ENCODE measurements around the gene RPS10. TPM values are rescaled to one million over a fixed set of nuclear protein-coding genes. Genes with fewer than 3 reads are reported as not detected.
"Not testable (repeated sequence)": the region's sequence is repeated elsewhere in the genome, so short reads cannot be mapped to it uniquely, and the experiment has no call there.

RPS10 gene
- total RNA-seq, 1 experiment from 2014 or later = 2,978 TPM

- no peak for DNase-seq (ENCODE audit: low spot score)
- in situ Hi-C loops (cut with HindIII; ENCODE audit: low sequenced_read_pairs) = loop anchor here (25.0 kb wide), 1 partner anchor 194 kb away; no protein-coding TSS in a partner anchor
Observed at GRCh38 chr6:34381081-34381480, 44.8 kb downstream of the RPS10 start.

- in situ Hi-C loops (cut with HindIII; ENCODE audit: low sequenced_read_pairs) = loop anchor here (25.0 kb wide), 1 partner anchor 191 kb away; no protein-coding TSS in a partner anchor
Observed at GRCh38 chr6:34378470-34378869, 47.4 kb downstream of the RPS10 start.

GRCh38 chr6:34377984-34378383 lies 47.9 kb downstream of the RPS10 start:
- in situ Hi-C loops (cut with HindIII; ENCODE audit: low sequenced_read_pairs) = loop anchor here (25.0 kb wide), 1 partner anchor 191 kb away; no protein-coding TSS in a partner anchor
- DNase-seq (ENCODE audit: low spot score) = no peak

More at GRCh38 chr6:34378470-34378869, 47.4 kb downstream of the RPS10 start:
- DNase-seq (ENCODE audit: low spot score) = no peak

- in situ Hi-C loops (cut with HindIII; ENCODE audit: low sequenced_read_pairs) = loop anchor here (25.0 kb wide), 1 partner anchor 190 kb away; no protein-coding TSS in a partner anchor
Observed at GRCh38 chr6:34377571-34377970, 48.3 kb downstream of the RPS10 start.

GRCh38 chr6:34375833-34376232 lies 50.0 kb downstream of the RPS10 start:
- in situ Hi-C loops (cut with HindIII; ENCODE audit: low sequenced_read_pairs) = loop anchor here (25.0 kb wide), 1 partner anchor 189 kb away; no protein-coding TSS in a partner anchor

More at GRCh38 chr6:34377571-34377970, 48.3 kb downstream of the RPS10 start:
- not testable (repeated sequence) for DNase-seq (ENCODE audit: low spot score)

GRCh38 chr6:34374508-34374907 lies 51.4 kb downstream of the RPS10 start:
- in situ Hi-C loops (cut with HindIII; ENCODE audit: low sequenced_read_pairs) = no loop called here
- no peak for DNase-seq (ENCODE audit: low spot score)

More at GRCh38 chr6:34375833-34376232, 50.0 kb downstream of the RPS10 start:
- DNase-seq (ENCODE audit: low spot score) = no peak

- DNase-seq (ENCODE audit: low spot score) = no peak
- in situ Hi-C loops (cut with HindIII; ENCODE audit: low sequenced_read_pairs) = no loop called here
Observed at GRCh38 chr6:34374069-34374468, 51.8 kb downstream of the RPS10 start.

- no peak for DNase-seq (ENCODE audit: low spot score)
- in situ Hi-C loops (cut with HindIII; ENCODE audit: low sequenced_read_pairs) = no loop called here
Observed at GRCh38 chr6:34373511-34373910, 52.4 kb downstream of the RPS10 start.

- DNase-seq (ENCODE audit: low spot score); in situ Hi-C loops (cut with HindIII; ENCODE audit: low sequenced_read_pairs): not testable (repeated sequence)
Observed at GRCh38 chr6:34371865-34372264, 54.0 kb downstream of the RPS10 start.

GRCh38 chr6:34370361-34370760 lies 55.5 kb downstream of the RPS10 start:
- in situ Hi-C loops (cut with HindIII; ENCODE audit: low sequenced_read_pairs) = no loop called here
- no peak for DNase-seq (ENCODE audit: low spot score)

GRCh38 chr6:34369385-34369784 lies 56.5 kb downstream of the RPS10 start:
- no peak for DNase-seq (ENCODE audit: low spot score)
- in situ Hi-C loops (cut with HindIII; ENCODE audit: low sequenced_read_pairs) = no loop called here

Other genes starting within 250 kb of the RPS10 start
- gene HMGA1, start 189.2 kb downstream of the RPS10 start, total RNA-seq (2014; rRNA removed; shearing (Covaris generic)) = 321 and 360 TPM in 2 replicates
- gene SMIM29, start 177.1 kb downstream of the RPS10 start, total RNA-seq (2014; rRNA removed; shearing (Covaris generic)) = 15.0 and 17.2 TPM in 2 replicates
- gene NUDT3, start 33.4 kb downstream of the RPS10 start, total RNA-seq (2014; rRNA removed; shearing (Covaris generic)) = 8.1 and 10.6 TPM in 2 replicates
- 0.12 TPM in 1 of 2 replicates, not detected in the other for gene PACSIN1, start 40.0 kb upstream of the RPS10 start, total RNA-seq (2014; rRNA removed; shearing (Covaris generic))
- 0.12 TPM in 1 of 2 replicates, not detected in the other for gene SPDEF, start 130.3 kb upstream of the RPS10 start, total RNA-seq (2014; rRNA removed; shearing (Covaris generic))